Stimulated activated CD8-positive, alpha-beta memory T cell treated with anti-CD3 and anti-CD28 coated beads, Interleukin-15, amount 100 ng/mL, for 24 hours (primary cell): ENCODE data around the gene TAS2R31.

ENCODE experiments used
- DNase-seq: peaks from one replicate; pipeline ENCODE4 v3.0.0-alpha.2; 2020; ENCODE audit warnings: low read depth

Gene TAS2R31

GRCh38 chr12:10998204-10998603 lies 33.0 kb downstream of the TAS2R31 start, which contains the start of gene TAS2R20:
Gene TAS2R20, minus strand, starts transcription at chr12:10998304. Its CDS starts 429 bp downstream, at chr12:10997875.
- no peak for DNase-seq

DNA sequence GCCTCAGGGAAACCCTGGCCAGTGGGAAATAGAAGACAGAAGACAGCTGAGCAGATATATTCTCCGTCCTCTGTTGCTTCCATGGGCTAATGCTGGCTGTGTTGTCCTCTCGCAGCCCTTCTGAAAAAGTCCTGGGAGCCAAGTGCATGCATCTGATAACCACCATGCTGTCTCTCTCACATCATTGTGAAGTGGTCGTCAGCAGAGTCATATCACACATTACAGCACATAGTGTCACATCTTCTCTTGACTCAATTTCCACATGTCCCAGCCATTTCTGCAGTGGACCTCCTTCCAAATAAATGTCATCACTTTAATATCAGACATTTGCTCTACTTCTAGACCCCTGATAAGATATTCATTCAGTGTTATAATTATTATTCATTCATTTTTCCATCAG lies 36.9 kb downstream of the TAS2R31 start:
- no peak for DNase-seq

DNA sequence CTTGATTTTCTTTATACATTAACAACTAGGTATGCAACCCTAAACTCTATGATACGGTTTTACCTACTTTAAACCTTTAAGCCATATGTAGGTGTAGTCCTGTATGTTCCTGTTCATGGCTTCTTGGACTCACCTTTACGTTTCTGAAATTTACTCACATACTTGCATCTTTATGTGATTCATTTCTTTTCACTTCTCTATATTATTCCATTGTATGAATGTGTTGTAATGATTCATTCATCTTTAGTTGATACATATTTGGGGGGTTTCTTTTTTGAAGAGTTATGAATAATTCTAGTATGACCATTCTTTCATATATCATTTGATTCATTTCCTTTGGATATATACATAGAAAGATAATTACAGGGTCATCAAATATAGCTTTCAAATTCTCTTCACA lies 42.1 kb downstream of the TAS2R31 start:
- no peak for DNase-seq

- DNase-seq: no peak
Observed at GRCh38 chr12:10986812-10987211, 44.4 kb downstream of the TAS2R31 start, which contains the start of gene TAS2R50. Gene TAS2R50, minus strand, starts transcription at chr12:10986912. Its CDS starts 52 bp downstream, at chr12:10986860.

DNA sequence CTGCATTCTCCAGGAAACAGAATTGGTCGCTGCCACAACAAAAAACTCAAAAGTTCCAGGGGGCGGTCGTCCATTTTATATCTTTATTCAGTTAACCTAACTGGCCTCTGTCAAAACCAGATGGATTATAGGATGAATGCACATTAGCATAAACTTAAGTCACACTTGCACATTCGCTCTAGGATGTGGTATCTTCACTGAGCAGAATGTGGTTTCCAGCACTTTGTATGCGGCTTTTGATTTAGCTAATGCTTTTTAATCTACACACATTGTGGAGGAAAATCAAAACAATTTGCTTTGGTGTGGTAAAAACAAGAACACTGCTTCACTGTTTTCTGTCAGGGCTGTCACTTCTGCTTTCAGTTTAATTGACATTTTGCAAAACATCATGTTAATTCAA lies 49.0 kb downstream of the TAS2R31 start:
- no peak for DNase-seq
